ENCODE data around the gene SP4.

Gene SP4

DNA sequence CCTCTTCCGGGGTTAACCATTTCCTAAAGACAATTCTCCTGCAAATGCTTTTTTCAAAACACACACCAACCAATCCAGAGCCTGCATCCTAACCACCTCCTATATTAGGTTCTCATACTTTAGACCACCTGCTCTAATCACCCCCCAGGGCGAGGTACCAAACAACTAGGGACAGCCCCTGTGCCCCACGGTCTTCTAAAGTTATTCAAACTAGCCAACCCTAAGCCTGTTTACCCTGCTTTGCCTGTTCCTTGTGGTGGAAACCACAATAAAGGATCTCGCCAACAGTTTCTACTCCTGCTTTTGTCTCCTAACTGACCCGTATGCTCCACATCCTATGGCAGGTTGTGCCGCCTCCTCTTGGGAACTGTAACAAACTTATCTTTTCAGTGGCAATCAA lies 21.1 kb downstream of the SP4 start:
- no peak for DNase-seq

- DNase-seq: no peak
Measured at GRCh38 chr7:21450076-21450475, 22.2 kb downstream of the SP4 start.

DNA sequence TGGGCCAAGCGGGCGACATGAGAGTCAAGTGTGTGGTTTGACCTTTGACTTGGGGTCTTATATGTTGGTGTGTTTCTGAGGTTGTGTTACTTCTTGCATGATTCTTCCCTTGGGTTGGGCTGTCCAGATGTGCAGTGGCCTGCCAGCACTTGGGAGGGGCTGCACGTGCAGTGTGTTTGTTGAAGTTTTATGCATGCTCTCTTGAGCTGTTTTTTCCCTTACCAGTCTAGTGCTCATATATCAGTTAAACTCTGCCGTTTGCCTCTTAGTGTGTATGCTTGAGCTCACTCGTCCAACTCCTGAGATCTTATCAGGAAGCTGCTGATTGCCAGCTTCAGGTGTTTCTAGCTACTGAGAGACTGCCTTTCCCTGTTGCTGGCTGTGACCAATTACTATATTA lies 23.1 kb downstream of the SP4 start:
- DNase-seq: no peak

- DNase-seq: no peak
Measured at GRCh38 chr7:21454182-21454581, 26.3 kb downstream of the SP4 start.

GRCh38 chr7:21454906-21455305 lies 27.0 kb downstream of the SP4 start:
- no peak for DNase-seq

DNA sequence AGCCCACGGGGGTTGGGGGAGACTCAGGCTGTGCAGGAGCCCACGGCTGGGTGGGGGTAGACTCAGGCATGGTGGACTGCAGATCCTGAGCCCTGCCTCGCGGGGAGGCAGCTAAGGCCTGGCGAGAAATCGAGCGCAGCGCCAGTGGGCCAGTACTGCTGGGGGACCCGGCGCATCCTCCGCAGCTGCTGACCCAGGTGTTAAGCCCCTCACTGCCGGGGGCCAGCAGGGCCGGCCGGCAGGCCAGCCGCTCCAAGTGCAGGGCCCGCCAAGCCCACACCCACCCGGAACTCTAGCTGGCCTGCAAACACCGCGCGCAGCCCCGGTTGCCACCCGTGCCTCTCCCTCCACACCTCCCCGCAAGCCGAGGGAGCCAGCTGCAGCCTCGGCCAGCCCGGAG lies 33.4 kb downstream of the SP4 start:
- no peak for DNase-seq

DNA sequence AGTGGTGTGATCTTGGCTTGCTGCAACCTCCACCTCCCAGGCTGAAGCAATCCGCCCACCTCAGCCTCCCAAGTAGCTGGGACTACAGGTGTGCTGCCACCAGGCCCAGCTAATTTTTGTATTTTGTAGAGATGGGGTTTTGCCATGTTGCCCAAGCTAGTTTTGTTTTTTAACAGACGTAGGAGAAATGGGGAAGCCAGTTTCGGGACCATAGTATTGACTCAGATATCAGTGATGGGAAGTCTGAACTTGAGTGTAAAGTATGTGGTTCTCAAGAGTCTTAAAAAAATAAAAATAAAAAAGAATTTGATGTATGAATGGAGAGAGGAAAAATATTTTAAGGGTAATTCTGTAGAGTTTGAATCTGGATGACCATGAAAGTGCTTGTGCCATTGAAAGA lies 34.2 kb downstream of the SP4 start:
- no peak for DNase-seq

GRCh38 chr7:21463524-21463923 lies 35.6 kb downstream of the SP4 start:
- DNase-seq: no peak

DNA sequence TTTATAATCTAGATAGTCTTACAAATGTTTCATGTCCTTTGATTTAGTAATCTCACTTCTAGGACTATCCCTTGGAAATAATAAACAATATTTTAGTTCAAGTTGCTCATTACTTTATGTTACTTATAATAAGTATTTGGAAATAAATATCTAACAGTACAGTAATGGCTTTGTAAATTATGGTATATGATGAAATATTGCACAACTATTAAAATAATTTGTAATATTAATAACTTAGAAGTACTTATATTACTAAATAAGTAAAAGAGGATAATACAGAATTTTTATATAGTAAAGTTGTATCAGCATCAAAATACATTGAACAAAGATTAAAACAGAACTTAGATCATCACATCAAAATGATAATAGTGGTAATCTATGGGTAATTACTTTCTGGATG lies 41.1 kb downstream of the SP4 start:
- DNase-seq: no peak

GRCh38 chr7:21469894-21470293 lies 42.0 kb downstream of the SP4 start:
- no peak for DNase-seq

DNA sequence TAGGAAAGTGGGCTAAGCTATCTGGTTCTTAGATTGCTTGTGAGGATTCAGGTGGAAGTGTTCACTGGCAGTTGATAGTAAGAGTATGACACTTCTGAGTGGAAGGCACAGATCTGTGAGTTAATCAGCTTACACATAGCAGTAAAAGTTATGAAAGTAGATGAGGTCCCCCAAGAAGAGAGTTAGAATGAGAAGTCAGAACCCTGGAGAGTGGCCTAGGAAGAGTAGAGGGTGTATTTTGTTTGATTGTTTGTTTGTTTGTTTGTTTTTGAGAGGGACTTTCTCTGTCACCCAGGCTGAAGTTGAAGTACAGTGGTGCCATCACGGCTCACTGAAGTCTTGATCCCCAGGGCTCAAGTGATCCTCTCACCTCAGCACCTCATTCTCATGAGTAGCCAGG lies 44.1 kb downstream of the SP4 start:
- no peak for DNase-seq

DNA sequence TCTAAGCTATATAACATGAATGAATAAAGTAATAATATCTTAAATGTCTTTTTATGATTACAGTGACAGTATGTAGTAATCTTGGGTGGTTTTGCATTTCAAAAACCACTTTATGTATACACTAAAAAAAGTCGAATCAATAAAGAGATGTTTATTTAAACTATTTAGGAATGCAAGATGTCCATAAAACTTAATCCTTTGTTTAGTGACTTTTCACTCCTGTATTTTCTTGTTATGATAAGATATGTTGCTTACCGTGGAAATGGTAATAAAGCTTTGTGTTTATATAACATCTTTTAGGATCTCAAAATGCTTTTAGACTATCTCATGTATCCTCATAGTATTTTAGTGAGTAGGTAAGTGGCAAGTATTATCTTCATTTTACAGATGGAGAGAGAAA lies 48.5 kb downstream of the SP4 start:
- no peak for DNase-seq

GRCh38 chr7:21480693-21481403 lies 53.0 kb downstream of the SP4 start:
- no peak for DNase-seq

DNA sequence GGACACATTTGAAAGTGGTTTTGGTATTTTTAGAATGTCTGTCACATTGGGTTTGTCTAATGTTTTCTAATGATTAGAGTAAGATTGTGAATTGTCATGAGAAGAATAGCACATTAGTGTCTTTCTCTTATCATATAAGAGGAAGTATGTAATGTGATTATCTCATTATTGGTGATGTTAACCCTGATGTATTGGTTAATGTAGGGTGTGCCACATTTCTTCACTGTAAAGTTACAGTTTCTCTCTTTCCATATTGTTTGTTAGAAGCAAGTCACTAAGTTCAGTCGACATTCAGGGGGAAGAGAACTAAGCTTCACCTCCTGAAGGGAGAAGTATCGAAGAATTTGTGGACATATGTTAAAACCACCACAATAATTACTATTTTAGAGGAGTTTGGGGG lies 58.6 kb downstream of the SP4 start:
- DNase-seq: no peak

DNA sequence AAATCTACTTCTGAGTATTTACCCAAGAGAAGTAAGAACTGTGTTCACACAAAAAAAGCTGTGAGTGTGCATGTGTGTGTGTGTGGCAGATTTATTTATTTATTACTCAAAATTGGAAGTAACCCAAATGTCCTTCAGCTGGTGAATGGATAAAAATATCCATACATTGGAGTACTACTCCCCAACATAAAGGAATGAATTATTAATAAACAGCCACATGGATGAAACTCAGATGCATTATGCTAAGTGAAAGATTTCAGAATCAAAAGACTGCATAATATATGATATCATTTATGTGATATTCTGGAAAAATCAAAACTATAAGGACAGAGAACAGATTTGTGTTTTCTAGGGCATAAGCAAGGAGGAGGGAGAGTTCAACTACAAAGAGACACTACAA lies 67.8 kb downstream of the SP4 start:
- no peak for DNase-seq

DNA sequence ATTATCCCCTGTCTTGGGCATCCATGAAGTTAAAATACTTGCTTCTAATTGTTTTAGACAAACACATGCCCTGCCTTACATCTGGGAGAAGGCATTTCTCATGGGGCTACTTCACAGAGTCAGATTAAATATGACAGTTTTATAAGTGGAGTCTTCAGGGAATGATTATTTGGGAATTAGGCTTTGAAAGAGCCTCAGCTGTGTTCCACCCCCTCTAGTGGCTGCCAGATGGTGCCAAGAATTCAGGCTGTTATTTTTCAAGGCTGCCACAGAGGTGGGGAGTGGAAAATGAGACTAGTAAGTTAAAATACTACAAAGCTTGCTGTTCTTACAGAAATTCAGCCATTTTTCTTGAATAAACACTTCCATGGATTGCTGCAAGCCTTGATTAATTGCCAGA lies 69.2 kb downstream of the SP4 start:
- no peak for DNase-seq

- no peak for DNase-seq
Measured at GRCh38 chr7:21500117-21500832, 72.4 kb downstream of the SP4 start.

- no peak for DNase-seq
Measured at GRCh38 chr7:21504021-21504420, 76.1 kb downstream of the SP4 start.

GRCh38 chr7:21507627-21508343 lies 79.9 kb downstream of the SP4 start:
- DNase-seq: peak; percentile 0

GRCh38 chr7:21508538-21508937 lies 80.7 kb downstream of the SP4 start:
- no peak for DNase-seq

DNA sequence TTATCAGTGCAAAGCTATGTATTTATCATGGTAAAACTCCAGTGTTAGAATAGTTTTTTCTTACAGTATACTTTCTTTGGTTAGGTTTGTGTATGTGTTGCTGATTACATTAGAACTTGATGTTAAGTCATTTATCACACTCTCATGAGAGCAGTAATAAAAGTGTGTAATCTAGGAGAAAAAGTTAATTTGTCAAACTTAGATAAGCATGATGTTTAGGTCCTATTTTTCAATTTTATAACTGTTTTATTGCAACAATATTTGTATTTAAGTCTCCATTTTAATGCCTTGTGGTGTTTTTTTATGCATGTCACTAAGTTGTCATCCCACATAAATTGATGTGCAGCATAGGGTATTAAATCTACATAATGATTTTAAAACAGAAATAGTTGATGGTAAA lies 86.2 kb downstream of the SP4 start:
- DNase-seq: no peak

DNA sequence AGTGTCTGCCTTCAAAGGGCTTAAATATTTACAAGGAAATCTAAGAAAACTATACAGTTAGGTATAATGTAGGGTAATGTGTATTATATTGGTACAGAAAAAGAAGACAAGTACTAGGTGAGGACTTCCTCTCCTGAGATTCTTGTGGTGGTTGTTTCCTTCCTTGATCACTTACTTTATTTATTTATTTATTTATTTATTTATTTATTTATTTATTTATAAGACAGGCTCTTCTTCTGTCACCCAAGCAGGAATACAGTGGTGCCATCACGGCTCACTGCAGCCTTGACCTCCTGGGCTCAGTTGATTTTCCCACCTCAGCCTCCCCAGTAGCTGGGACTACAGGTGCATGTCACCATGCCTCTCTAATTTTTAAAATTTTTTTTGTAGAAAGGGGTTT lies 96.8 kb downstream of the SP4 start:
- DNase-seq: no peak

- no peak for DNase-seq
Measured at GRCh38 chr7:21526007-21526406, 98.1 kb downstream of the SP4 start.

DNA sequence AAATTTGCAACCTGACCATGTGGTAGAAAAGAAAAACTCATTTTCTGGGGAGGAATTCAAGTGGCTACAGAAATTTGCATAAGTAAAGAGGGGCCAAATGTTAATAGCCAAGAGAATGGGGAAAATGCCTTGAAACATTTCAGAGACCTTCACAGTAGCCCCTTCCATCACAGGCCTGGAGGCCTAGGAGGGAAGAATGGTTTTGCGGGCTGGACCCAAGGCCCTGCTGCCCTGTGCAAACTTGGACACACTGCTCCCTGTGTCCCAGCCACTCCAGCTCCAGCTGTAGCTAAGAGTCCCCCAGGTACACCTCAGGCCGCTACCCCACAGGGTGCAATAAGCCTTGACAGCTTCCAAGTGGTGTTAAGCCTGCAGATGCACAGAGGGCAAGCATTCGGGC lies 98.6 kb downstream of the SP4 start:
- no peak for DNase-seq

Measured in effector CD8-positive, alpha-beta T cell (primary cell).